ENCODE results near the gene SLC27A3. TPM values are rescaled to one million over a fixed set of nuclear protein-coding genes. Genes with fewer than 3 reads are reported as not detected.

SLC27A3 gene
- polyA plus RNA-seq, 3 donors = 84.5 to 123 (median 118) TPM

DNA sequence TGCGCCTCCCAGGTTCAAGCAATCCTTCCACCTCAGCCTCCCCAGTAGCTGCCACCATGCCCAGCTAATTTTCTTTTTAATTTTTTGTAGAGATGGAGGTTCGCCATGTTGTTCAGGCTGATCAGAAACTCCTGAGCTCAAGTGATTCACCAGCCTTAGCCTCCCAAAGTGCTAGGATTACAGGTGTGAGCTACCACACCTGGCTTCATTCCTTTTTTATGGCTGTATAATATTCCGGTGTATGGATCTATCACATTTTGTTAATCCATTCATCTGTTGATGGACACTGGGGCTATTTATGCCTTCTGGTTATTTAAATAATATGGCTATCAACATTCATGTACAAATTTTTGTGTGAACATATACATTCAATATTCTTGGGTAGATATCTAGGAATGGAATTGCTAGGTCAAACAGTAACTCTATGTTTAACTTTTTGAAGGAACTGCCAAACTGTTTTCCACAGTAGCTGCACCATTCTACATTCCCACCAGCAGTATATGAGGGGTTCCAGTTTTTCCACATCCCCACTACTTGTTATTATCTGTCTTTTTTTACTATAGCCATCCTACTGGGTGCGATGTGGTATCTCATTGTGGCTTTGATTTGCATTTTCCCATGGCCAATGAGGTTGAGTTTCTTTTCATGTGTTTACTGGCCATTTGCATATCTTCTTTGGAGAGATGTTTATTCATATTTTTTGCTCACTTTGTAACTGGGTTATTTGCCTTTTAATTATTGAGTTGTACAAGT is 11.0 kb downstream of the SLC27A3 start:
- Histone ChIP-seq H3K9ac (ENCODE audit: insufficient read depth, low read length, poor library complexity, severe bottlenecking) (no peak overlapping the region), H3K36me3 (replicated peaks in 1 of 2; ENCODE audit: control insufficient read depth in 1 of 2, insufficient read depth in 2 of 2, low read length in 2 of 2) (no peaks in the 10 kb centered on the region), H3K79me2 (ENCODE audit: insufficient read depth, low read length) (no peaks in the 10 kb centered on the region), H3K27me3 (ENCODE audit: control insufficient read depth in 2 of 2, insufficient read depth in 2 of 2, low read length in 2 of 2) (no peaks in the 10 kb centered on the region), H3K9me3 (replicated peaks in 1 of 2; ENCODE audit: control insufficient read depth in 1 of 2, insufficient read depth in 1 of 2, low read length in 2 of 2) (no peaks in the 10 kb centered on the region), H4K20me1 (ENCODE audit: insufficient read depth, low read length) (no peaks in the 10 kb centered on the region), H3K4me1 (ENCODE audit: control insufficient read depth in 1 of 2, insufficient read depth in 2 of 2, low read length in 2 of 2) (peaks cover 39 to 42% of the 10 kb centered on the region in 2 donors), H3K4me2 (replicated peaks; ENCODE audit: extremely low read depth, low read length, poor library complexity, severe bottlenecking) (no peak overlapping the region), H3K27ac (ENCODE audit: low read depth in 1 of 2, low read length in 2 of 2) (no peak overlapping the region), H3K4me3 (replicated peaks in 1 of 3; ENCODE audit: low read depth in 2 of 3, low read length in 3 of 3) (no peak overlapping the region), H2AFZ (ENCODE audit: insufficient read depth, low read depth, low read length, poor library complexity, severe bottlenecking) (no peak overlapping the region)
- Mint-ChIP-seq H3K27me3 (ENCODE audit: low read depth in 3 of 3) (peaks cover 0 to 4% (median 2%) of the 10 kb centered on the region in 3 donors), H3K4me3 (no peak overlapping the region), H3K9me3 (no peaks in the 10 kb centered on the region), H3K27ac (peak overlapping the region in 1 of 7 donors; percentile 20), H3K36me3 (no peaks in the 10 kb centered on the region), H3K4me1 (peaks cover 37% of the 10 kb centered on the region)
- no CpG with 5 or more reads among the region's 4 CpGs for whole genome bisulfite sequencing (ENCODE audit: insufficient coverage)
- no peak for DNase-seq
- intact Hi-C loops (cut with micrococcal nuclease) = no loop called here
- TF ChIP-seq, protein P1, sequence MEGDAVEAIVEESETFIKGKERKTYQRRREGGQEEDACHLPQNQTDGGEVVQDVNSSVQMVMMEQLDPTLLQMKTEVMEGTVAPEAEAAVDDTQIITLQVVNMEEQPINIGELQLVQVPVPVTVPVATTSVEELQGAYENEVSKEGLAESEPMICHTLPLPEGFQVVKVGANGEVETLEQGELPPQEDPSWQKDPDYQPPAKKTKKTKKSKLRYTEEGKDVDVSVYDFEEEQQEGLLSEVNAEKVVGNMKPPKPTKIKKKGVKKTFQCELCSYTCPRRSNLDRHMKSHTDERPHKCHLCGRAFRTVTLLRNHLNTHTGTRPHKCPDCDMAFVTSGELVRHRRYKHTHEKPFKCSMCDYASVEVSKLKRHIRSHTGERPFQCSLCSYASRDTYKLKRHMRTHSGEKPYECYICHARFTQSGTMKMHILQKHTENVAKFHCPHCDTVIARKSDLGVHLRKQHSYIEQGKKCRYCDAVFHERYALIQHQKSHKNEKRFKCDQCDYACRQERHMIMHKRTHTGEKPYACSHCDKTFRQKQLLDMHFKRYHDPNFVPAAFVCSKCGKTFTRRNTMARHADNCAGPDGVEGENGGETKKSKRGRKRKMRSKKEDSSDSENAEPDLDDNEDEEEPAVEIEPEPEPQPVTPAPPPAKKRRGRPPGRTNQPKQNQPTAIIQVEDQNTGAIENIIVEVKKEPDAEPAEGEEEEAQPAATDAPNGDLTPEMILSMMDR (IDR thresholded peaks at IDR 0.05) = no peak

DNA sequence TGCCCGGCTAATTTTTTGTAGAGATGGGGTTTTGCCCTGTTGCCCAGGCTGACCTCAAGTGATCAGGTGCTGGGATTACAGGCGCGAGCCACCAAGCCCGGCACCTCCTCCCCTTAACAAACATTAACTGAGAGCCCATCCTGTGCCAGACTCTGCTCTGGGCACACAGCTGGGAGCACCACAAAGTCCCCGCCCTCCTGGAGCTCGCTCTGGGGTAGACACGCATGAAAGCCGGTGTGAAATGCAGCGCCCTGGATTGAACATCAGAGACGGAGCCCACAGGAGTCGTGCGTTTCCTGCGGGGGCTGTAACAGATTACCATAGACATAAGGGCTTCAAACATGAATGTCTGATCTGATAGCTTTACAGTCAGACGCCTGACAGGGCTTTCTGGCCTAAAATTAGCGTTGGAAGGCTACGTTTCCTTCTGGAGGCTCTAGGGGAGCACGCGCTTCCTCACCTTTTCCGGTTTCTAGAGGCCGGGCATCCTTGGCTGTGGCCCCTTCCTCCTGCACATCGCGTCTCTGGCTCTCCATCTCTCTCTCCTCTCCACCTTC is 14.3 kb downstream of the SLC27A3 start:
- Histone ChIP-seq H3K9me3 (replicated peaks in 1 of 2; ENCODE audit: control insufficient read depth in 1 of 2, insufficient read depth in 1 of 2, low read length in 2 of 2) (no peaks in the 10 kb centered on the region), H3K4me2 (replicated peaks; ENCODE audit: extremely low read depth, low read length, poor library complexity, severe bottlenecking) (peak overlapping the region; percentile 76), H3K9ac (ENCODE audit: insufficient read depth, low read length, poor library complexity, severe bottlenecking) (peak overlapping the region; percentile 62), H3K4me3 (replicated peaks in 1 of 3; ENCODE audit: low read depth in 2 of 3, low read length in 3 of 3) (peak overlapping the region in 1 of 3 experiments; percentile 70), H3K36me3 (replicated peaks in 1 of 2; ENCODE audit: control insufficient read depth in 1 of 2, insufficient read depth in 2 of 2, low read length in 2 of 2) (no peaks in the 10 kb centered on the region), H3K27ac (ENCODE audit: low read depth in 1 of 2, low read length in 2 of 2) (peak overlapping the region; percentile 88 to 97), H3K27me3 (ENCODE audit: control insufficient read depth in 2 of 2, insufficient read depth in 2 of 2, low read length in 2 of 2) (no peaks in the 10 kb centered on the region), H3K79me2 (ENCODE audit: insufficient read depth, low read length) (no peaks in the 10 kb centered on the region), H3K4me1 (ENCODE audit: control insufficient read depth in 1 of 2, insufficient read depth in 2 of 2, low read length in 2 of 2) (peaks cover 40 to 43% of the 10 kb centered on the region in 2 donors), H2AFZ (ENCODE audit: insufficient read depth, low read depth, low read length, poor library complexity, severe bottlenecking) (peak overlapping the region; percentile 84), H4K20me1 (ENCODE audit: insufficient read depth, low read length) (no peaks in the 10 kb centered on the region)
- H3K27ac Mint-ChIP-seq = peak overlapping the region; percentile 98 to 100 (median 99)
- intact Hi-C loops (cut with micrococcal nuclease) = loop anchor here (2.0 to 5.0 kb wide), 2 partner anchors 15 to 173 kb away; partner anchors contain the start of genes SLC27A3 (in 1 of the 2) and SLC39A1 (in 1 of the 2)
- peak overlapping the region; percentile 73 to 89 for H3K4me3 Mint-ChIP-seq
- H3K36me3 Mint-ChIP-seq = peaks cover 0 to 2% of the 10 kb centered on the region in 2 donors
- WGBS (ENCODE audit: insufficient coverage) = 29% methylated on average over 19 of the region's 22 CpGs
- TF ChIP-seq, protein P1 (IDR thresholded peaks at IDR 0.05) = no peak
- H3K27me3 Mint-ChIP-seq (ENCODE audit: low read depth in 3 of 3) = peaks cover 1 to 5% (median 4%) of the 10 kb centered on the region in 3 donors
- H3K9me3 Mint-ChIP-seq = no peaks in the 10 kb centered on the region
- peak in 2 of 3 donors; percentile 30 to 32 for DNase-seq
- H3K4me1 Mint-ChIP-seq = peaks cover 43% of the 10 kb centered on the region
